PFSK-1 (cell line): ENCODE measurements around the gene RALGPS1.

Experiments
- FOXP2 ChIP-seq: optimal IDR thresholded peaks from 2 replicates; pipeline ENCODE3; 2011; ENCODE audit warnings: borderline replicate concordance, control low read depth, inconsistent platforms; ENCODE audit not compliant: insufficient read depth; ENCODE audit errors: extremely low read length, extremely low read depth
- POLR2AphosphoS5 ChIP-seq: IDR thresholded peaks from 2 replicates; pipeline ENCODE4 v1.6.1; 2012; ENCODE audit warnings: low read depth, mild to moderate bottlenecking, control low read depth, low read length, moderate library complexity
- REST ChIP-seq, 2 experiments: IDR thresholded peaks; 2 replicates each; pipeline versions ENCODE4 v1.6.1 to v1.8.0; 2011 to 2012; ENCODE audit warnings: low read depth in 2 of 2, low read length in 2 of 2, control low read depth in 1 of 2, inconsistent platforms in 1 of 2, mild to moderate bottlenecking in 1 of 2, moderate library complexity in 1 of 2; ENCODE audit not compliant: insufficient read depth in 1 of 2
- SIN3A ChIP-seq: IDR thresholded peaks from 2 replicates; pipeline ENCODE4 v1.6.1; 2012; ENCODE audit warnings: mild to moderate bottlenecking, low read length, moderate library complexity, borderline replicate concordance; ENCODE audit not compliant: insufficient read depth
- TAF1 ChIP-seq: IDR thresholded peaks from 2 replicates; pipeline ENCODE4 v1.6.1; 2012; ENCODE audit warnings: low read length, control low read depth, borderline replicate concordance; ENCODE audit not compliant: insufficient read depth

RALGPS1 gene

GRCh38 chr9:127084076-127085039, 169.8 kb downstream of the RALGPS1 start:
- no peak for TF ChIP-seq SIN3A
- no peak for TF ChIP-seq TAF1
- TF ChIP-seq FOXP2, result no peak
- no peak for TF ChIP-seq REST (IDR thresholded peaks at IDR 0.05; ENCODE audit: insufficient read depth in 1 of 2, low read depth in 2 of 2, low read length in 2 of 2)
- TF ChIP-seq POLR2AphosphoS5, result no peak

DNA sequence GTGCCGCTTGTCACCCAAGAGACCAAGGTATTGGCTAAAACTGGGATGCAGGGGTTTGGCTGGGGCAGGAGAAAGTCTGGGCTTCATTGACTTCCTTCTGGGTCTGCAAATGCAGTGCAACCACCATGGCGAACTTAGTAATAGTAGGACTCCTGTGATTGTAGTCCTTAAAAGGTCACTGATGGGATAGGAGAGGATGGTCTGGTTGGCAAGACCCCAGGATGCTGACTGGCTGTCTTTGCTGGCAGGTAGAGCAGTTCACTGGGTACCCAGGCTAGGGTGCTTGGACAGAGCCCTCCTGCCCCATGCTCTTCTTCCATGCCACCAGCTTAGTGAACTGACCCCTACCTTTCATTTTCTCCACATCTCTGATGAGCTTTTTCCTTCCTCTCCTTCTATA, 170.6 kb downstream of the RALGPS1 start:
- TF ChIP-seq SIN3A (no peak), POLR2AphosphoS5 (no peak), REST (IDR thresholded peaks at IDR 0.05; ENCODE audit: insufficient read depth in 1 of 2, low read depth in 2 of 2, low read length in 2 of 2) (no peak), FOXP2 (no peak), TAF1 (no peak)

GRCh38 chr9:127086771-127087170, 172.2 kb downstream of the RALGPS1 start:
- TF ChIP-seq POLR2AphosphoS5, result no peak
- TF ChIP-seq SIN3A, result no peak
- no peak for TF ChIP-seq REST (IDR thresholded peaks at IDR 0.05; ENCODE audit: insufficient read depth in 1 of 2, low read depth in 2 of 2, low read length in 2 of 2)
- TF ChIP-seq TAF1, result no peak
- TF ChIP-seq FOXP2, result no peak

DNA sequence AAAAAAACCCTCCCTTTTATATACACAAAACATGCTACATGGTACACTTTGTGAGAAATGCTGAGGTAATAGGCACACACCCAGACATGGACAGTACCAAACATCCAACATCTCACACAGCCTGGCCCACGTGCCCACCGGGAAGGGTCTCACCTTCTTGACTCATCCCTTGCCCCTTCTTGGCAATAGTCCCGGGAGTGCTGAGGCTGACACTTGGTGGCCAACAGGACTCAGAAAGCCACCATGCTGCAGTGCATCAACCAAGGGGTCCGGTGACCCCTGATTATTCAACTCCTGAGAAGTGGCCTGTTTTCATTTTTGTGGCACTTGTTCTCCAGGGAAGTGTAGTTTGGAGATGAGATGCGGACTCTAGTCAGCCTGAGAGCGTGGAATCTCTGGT, 172.8 kb downstream of the RALGPS1 start:
- TF ChIP-seq TAF1 (no peak), FOXP2 (no peak)

DNA sequence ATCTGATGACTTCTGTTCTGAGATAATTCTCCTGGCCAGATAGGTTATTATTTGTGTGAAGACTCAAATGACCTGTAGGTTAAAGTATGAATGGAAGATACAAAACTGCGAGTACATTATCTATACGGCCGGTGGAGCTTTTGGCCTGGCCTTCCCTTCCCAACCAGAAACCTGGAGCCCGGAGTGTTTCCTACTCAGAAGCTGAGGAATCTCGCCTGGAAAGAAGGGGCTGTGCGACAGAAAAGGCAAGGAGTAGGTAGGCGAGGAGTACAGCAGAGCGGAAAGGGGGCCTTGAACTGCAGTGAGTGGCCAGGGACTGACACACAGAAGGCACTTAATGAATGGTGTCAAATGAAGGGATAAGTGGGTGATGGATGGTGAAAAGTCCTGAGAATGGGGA, 173.3 kb downstream of the RALGPS1 start:
- TF ChIP-seq REST (IDR thresholded peaks at IDR 0.05; ENCODE audit: insufficient read depth in 1 of 2, low read depth in 2 of 2, low read length in 2 of 2), result no peak
